Measurements from ENCODE around the gene LPAR6.

LPAR6 gene

GRCh38 chr13:48369988-48370387 lies 42.9 kb downstream of the LPAR6 start:
- DNase-seq = no peak
